HG03103 (cell line): ENCODE results near the gene CD34.

Experiments used
- ATAC-seq: cut with Tn5 transposase; IDR thresholded peaks from one replicate; pipeline ENCODE4 v1.9.1; 2021; ENCODE audit warnings: low read depth; ENCODE audit not compliant: unreplicated experiment

CD34 gene

DNA sequence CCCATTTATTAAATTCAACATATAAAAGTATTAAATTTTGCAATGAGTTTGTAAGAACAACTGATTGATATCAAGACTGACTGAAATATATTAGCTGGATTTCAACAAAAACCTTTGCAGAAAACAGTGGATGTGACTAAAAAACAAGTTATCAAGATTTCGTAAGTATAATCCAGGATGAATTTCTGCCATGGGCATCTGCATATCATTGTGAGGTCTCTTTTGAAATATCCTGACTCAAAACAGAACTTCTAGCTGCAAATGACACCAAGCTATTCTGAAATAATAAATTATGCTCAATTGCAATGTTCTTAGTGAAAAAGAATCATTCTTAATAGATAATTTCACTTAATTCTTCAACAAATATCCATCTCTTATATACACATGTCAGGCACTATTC lies 52.6 kb downstream of the CD34 start:
- ATAC-seq, result no peak

DNA sequence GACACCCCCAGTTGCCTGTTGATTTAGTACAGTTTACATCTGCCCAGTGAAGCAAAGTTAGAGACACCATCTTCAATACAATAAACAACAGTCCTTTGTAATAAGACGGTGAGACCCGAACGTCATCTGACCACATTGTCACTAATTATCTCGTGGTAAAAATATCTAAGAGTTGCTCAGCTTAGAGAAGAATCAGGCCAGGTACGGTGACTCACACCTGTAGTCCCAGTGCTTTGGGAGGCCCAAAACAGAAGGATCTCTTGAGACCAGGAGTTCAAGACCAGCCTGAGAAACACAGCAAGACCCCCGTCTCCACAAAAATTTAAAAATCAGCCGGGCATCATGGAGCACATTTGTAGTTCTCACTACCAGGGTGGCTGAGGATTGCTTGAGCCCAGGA lies 53.5 kb downstream of the CD34 start:
- ATAC-seq, result no peak

- no peak for ATAC-seq
Observed at GRCh38 chr1:207856276-207857023, 54.5 kb downstream of the CD34 start.

DNA sequence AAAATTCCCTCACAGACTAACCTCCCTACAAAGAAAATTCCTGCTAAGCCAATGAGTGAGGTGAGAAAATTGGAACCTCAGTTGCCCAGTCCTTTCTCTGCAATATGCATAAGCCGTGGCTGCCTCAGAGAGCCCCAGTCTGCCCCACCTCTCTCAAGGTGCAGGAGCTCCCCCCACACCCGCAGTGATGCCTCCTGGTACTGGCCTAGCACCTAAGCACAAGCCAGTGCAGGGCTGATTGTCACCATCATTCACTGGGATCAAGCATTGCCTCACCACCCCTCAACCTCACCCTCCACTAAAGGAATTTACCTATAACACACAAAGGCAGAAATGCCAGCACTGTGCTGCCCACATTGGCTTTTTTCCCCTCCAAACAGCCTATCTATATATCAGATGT lies 56.9 kb downstream of the CD34 start:
- ATAC-seq, result no peak

DNA sequence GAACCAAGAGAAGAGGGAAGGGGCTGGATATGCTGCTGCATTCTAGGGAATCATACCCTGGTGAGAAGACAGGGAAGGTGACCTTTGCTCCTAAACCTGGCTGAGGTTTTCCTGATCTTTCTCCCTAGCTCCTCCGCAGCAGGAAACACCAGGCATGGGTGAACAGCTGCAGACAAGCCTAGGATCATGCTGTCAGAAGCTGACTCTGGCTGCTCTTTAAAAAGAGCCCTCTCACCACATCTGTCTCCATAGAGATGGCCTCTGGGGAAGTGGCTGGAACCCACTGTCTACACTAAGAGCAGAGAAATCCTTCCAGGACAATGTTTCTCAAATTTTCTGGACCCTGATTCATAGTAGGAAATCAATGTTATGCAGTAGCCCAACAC lies 57.6 kb downstream of the CD34 start:
- no peak for ATAC-seq

DNA sequence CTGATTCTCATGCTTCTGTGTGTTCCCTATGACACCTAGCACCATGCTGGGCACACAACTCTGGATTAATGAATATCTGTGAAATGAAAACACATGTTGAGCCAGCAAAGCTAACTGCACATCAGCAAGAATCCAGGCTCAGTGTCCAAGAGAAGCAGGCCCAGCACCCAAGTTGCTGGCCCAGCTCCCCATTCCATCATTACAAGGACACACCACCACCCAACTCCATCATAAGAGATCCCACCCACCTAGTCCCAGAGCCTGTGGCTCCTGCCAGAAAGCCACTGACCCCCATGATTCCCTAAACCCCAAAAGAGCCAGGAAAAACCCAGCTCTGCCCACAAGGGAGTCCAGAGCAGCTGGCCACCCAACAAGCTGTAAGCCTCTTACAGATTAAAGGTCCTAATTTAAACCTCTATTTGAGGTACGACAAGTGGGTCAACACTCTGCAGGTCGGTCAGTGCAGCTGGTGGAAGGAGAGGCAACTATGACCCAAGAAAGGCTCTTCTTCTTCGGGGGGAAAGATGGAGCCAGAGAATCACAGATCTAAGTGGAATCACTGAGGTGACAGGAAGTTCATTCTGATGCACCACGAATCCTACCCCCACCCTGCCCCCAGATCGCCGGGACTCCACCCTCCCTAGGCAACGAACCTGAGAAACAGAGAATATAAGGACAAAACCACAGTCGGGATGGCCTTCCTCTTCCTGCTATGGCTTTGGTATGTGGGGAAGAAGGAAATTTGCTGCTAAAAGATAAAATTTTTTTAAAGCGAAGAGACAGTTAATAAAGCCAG lies 58.2 kb downstream of the CD34 start:
- no peak for ATAC-seq

DNA sequence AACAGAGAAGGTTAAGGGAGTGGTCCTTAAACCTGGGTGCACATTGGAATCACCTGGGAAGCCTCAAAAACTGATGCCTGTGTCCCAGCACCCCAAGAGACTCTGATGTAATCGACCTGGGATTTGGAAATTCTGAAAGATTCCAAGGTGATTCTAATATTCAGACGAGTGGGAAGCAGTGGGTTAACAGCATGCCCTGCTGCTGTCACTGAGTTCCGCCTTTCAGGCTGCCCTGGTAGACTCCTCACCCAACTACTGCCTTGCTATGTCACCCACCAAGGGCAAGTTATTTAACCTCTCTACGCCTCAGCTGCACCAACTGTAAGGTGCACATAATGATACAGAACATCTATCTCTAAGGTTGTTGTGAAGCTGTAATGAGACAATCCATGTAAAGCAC lies 59.2 kb downstream of the CD34 start:
- ATAC-seq, result no peak

DNA sequence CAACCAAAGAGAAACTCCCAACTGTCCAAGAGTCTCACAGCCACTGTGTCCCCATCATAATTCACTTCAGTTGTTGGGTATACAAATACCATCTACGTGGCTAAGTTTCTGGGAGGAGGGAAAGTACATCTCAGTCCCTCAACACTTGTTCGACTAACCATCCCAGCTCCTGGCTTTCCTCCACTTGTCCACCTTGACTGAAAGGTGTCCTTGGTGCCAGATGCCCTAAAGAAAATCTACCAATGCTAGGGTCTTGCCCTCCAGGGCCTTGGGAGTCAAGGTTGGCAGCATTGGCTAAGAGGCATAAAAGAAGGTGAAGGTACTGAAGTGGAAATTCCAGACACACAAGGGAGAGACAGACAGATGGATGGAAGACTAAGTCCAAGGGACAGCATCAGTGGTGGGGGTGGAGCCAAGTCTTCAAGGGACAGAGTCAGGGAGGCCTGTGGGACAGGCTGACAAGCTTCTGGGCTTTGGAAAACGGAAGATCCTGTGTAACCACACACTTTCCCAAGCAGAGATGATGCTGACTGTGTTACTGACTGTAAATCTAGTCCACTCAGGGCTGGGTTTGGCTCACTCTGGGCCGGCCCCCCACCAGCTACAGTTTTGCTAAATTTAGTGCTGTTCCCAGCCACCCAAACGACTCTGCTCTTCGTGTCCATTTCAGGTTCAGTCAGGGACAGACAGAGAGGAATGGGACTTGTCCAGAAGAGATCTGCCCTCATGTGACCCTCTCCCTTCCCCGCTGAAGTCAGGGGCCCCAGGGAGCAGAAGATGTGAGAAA lies 60.1 kb downstream of the CD34 start:
- ATAC-seq, result no peak

DNA sequence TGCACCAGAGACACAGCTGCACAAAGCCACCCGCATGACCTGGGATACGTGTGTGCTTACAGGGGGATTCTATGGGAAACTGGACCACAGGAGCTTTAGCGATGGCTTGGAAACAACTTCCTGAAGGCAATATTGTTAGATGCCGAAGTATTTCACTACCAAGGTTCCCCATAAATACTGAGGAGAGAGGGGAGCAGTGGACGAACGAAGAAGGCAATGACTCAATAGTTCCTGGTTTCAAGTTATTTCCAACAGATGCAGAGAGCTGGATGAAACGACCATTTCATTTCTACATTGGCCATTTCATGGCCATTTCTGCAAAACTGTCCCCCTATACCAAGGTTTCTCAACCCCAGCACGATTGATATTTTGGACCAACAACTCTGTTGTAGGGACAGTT lies 61.3 kb downstream of the CD34 start:
- no peak for ATAC-seq

GRCh38 chr1:207849016-207849415 lies 61.9 kb downstream of the CD34 start:
- no peak for ATAC-seq

- no peak for ATAC-seq
Observed at GRCh38 chr1:207848234-207848633, 62.7 kb downstream of the CD34 start.

DNA sequence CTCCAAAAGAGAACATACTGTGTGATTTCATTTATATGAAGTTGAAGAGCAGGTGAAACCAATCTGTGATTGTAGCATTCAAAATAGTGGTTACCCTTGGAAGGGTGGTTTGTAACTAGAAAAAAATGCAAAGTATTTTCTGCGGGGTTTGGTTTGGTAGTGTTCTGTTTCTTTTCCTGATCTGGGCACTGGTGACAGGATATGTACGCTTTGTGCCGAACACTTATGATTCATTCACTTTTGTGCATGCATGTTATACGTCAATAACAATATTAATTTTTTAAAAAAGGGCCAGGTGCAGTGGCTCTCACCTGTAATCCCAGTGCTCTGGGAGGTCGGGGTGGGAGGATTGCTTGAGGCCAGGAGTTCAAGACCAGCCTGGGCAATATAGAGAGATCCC lies 63.8 kb downstream of the CD34 start:
- ATAC-seq, result no peak

DNA sequence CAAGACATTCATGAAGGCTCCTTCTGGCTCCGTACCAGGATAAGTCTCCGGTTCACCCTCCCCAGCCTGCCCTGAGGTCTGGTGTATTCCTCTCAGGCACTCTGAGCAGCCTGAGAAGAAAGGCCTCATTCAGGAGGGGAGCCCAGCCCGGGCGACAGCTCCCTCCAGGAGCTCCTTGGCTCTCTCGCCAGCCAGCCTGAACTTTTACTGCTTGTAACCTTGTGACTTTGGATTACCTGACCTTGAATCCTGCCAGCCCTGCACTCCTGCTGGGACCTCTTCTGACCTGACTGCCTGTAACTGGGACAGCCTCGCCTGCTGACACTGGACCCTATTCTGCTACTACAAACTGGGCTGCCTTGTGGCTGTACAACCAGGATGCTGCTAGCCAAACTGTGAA lies 65.8 kb downstream of the CD34 start:
- no peak for ATAC-seq

GRCh38 chr1:207844371-207844770 lies 66.6 kb downstream of the CD34 start:
- no peak for ATAC-seq

DNA sequence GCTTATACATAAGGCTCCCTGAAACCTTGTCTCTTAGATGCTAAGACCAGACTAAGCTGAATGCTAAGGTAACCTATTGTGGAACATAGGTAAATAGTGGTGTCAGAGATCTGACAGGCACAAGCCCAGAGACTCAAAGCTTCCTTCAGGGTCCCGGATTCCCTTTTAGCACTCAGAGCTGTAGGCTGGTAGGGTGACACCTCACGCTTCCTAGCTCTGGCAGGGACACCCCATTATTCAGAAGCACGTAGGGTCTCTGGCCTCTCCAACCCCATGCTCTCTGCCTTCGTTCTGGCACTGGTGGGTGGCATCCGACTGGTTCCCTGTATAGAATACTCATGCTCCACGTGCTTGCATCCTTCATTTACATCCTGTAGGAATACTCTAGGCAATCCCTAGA lies 68.4 kb downstream of the CD34 start:
- no peak for ATAC-seq

GRCh38 chr1:207841901-207842300 lies 69.0 kb downstream of the CD34 start:
- no peak for ATAC-seq

GRCh38 chr1:207841293-207841692 lies 69.6 kb downstream of the CD34 start:
- ATAC-seq, result no peak

DNA sequence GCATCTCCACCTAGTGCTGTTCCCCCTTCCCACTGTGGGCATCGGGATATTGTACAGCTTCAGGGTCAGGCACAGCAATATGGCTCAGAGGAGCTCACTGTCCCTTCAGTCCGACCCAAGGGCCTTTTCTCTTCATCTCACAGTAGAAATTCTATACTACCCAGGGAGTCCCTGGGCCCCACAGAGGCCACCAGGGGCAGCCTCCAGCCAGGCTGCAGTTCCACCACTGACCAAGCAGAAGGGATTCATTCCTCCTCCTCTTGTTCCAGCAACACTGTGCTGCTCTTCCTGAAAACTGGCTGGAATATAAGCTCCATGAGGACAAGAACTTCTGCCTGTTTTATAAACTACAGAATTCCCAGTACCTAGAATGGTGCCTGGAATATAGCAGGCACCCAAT lies 70.5 kb downstream of the CD34 start:
- no peak for ATAC-seq

- no peak for ATAC-seq
Observed at GRCh38 chr1:207839083-207839413, 71.9 kb downstream of the CD34 start.

DNA sequence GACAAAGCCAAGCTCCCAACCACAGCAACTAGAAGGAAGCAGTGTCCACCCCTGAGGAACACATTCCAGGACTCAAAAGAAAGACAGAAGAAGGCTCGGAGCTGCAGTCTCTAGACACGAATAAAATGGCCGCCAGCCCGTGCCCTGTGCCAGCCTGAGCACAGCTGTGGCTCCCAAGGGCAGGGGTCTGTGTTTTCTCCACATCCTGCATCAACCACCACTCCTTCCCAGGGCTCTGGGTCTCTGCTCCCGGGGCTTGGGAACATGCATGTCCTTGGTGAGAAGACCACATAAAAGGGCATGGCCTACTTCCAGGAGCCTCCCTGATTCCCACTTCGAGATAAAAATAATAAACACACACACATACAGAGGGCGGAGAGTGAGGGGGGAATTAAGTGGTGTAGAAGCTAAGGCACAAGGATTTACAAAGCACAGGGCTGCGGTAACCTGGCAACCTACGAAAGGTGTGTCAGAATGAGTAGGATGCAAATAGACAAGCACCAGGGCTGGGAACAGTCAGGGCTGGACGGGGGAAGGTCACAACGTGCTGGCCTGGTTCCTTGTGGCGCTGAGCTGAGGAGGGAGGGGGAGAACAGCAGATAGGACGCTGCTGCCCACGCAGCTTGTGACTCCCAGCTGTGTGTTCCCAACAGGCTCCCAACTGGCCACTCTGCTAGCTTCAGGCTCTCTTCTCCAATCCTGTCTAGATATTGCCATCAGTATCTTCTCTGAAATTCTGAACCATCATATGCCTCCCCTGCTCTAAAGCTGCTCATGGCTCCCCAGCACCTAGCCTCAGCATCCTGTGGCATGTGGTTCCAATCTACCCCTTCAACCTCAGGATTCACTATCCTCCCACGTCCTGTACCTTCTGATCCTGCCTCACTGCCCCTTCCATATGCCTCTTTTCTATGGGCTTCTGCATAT lies 72.5 kb downstream of the CD34 start:
- ATAC-seq, result no peak

GRCh38 chr1:207837673-207838072 lies 73.3 kb downstream of the CD34 start:
- no peak for ATAC-seq
